ENCODE data around the gene TSC1.

The TSC1 gene

DNA sequence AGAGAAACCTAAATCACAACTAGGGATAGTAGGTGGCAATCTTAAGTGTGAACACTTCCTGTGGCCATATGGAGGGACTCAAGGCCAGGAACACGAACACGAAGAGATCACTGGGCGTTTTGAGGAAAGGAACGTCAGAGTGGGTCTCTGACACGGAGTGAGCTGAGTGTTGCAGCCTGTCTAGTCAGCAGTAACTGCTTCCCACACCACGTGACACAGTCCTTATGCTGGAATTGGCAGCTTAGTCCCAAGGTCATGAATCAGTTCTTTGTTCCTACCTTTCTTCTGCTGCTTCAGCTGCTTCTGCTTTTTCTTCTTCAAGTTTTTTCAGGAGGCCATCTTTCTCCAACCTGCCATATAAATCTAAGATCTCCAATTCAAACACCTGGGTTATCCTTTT lies 47.5 kb downstream of the TSC1 start:
- Histone ChIP-seq H3K4me3 (ENCODE audit: low read length) (no peak overlapping the region), H3K36me3 (replicated peaks; ENCODE audit: insufficient read depth, low read length) (no peaks in the 10 kb centered on the region; the same call in 1 of the 2 replicates), H3K27ac (ENCODE audit: low read length) (no peak overlapping the region), H3K9ac (ENCODE audit: low read length) (no peak overlapping the region), H3K9me2 (replicated peaks; ENCODE audit: insufficient read depth, low read length) (no peaks in the 10 kb centered on the region), H3K4me2 (ENCODE audit: low read depth, low read length) (no peak overlapping the region), H3K9me3 (replicated peaks; ENCODE audit: insufficient read depth, low read length) (no peaks in the 10 kb centered on the region), H3K79me2 (ENCODE audit: low read length) (no peaks in the 10 kb centered on the region), H4K20me1 (ENCODE audit: insufficient read depth, low read length) (no peaks in the 10 kb centered on the region), H3K4me1 (ENCODE audit: low read length) (no peaks in the 10 kb centered on the region), H3K27me3 (replicated peaks; ENCODE audit: insufficient read depth, low read length) (no peaks in the 10 kb centered on the region), H2AFZ (ENCODE audit: low read length) (no peak overlapping the region), H3F3A (ENCODE audit: insufficient read depth, low read length) (no peaks in the 10 kb centered on the region)
- DNase-seq: no peak
- no peak for TF ChIP-seq EZH2 (optimal IDR thresholded peaks at IDR 0.05; ENCODE audit: low read depth, low read length)
- TF ChIP-seq, protein P1, sequence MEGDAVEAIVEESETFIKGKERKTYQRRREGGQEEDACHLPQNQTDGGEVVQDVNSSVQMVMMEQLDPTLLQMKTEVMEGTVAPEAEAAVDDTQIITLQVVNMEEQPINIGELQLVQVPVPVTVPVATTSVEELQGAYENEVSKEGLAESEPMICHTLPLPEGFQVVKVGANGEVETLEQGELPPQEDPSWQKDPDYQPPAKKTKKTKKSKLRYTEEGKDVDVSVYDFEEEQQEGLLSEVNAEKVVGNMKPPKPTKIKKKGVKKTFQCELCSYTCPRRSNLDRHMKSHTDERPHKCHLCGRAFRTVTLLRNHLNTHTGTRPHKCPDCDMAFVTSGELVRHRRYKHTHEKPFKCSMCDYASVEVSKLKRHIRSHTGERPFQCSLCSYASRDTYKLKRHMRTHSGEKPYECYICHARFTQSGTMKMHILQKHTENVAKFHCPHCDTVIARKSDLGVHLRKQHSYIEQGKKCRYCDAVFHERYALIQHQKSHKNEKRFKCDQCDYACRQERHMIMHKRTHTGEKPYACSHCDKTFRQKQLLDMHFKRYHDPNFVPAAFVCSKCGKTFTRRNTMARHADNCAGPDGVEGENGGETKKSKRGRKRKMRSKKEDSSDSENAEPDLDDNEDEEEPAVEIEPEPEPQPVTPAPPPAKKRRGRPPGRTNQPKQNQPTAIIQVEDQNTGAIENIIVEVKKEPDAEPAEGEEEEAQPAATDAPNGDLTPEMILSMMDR (IDR thresholded peaks at IDR 0.05; ENCODE audit: low read length): no peak
- no peak for TF ChIP-seq EZH2phosphoT487 (IDR thresholded peaks at IDR 0.05; ENCODE audit: low read length)

DNA sequence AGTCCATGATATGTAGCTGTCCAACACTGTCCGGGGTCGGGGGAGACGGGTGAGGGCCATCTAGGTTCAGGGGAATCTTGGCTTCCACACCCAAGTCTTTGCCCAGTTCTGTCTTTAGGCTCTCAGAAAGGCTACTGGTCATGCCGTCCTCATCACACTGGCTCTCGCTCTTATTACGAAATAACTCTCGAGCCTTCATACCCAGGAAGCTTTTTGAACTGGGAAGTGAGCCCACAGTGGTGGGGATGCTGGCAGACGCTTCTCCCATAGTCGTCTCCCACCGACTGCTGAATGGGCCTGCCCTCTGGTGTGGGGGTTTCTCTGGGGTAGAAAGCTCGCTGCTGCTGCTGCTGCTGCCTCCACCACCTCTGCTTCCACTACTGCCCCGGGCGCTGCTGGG lies 48.2 kb downstream of the TSC1 start:
- Histone ChIP-seq H2AFZ (ENCODE audit: low read length) (no peak overlapping the region), H3K4me3 (ENCODE audit: low read length) (no peak overlapping the region), H3K27ac (ENCODE audit: low read length) (no peak overlapping the region), H3F3A (ENCODE audit: insufficient read depth, low read length) (no peaks in the 10 kb centered on the region), H3K79me2 (ENCODE audit: low read length) (no peaks in the 10 kb centered on the region), H3K9me3 (replicated peaks; ENCODE audit: insufficient read depth, low read length) (no peaks in the 10 kb centered on the region), H3K4me1 (ENCODE audit: low read length) (no peaks in the 10 kb centered on the region), H3K4me2 (ENCODE audit: low read depth, low read length) (no peak overlapping the region), H3K9me2 (replicated peaks; ENCODE audit: insufficient read depth, low read length) (no peaks in the 10 kb centered on the region), H3K27me3 (replicated peaks; ENCODE audit: insufficient read depth, low read length) (no peaks in the 10 kb centered on the region), H3K9ac (ENCODE audit: low read length) (no peak overlapping the region), H3K36me3 (replicated peaks; ENCODE audit: insufficient read depth, low read length) (no peaks in the 10 kb centered on the region; the same call in 1 of the 2 replicates), H4K20me1 (ENCODE audit: insufficient read depth, low read length) (no peaks in the 10 kb centered on the region)
- TF ChIP-seq, protein P1 (IDR thresholded peaks at IDR 0.05; ENCODE audit: low read length): no peak
- TF ChIP-seq EZH2phosphoT487 (IDR thresholded peaks at IDR 0.05; ENCODE audit: low read length) (no peak), EZH2 (optimal IDR thresholded peaks at IDR 0.05; ENCODE audit: low read depth, low read length) (no peak)
- no peak for DNase-seq

DNA sequence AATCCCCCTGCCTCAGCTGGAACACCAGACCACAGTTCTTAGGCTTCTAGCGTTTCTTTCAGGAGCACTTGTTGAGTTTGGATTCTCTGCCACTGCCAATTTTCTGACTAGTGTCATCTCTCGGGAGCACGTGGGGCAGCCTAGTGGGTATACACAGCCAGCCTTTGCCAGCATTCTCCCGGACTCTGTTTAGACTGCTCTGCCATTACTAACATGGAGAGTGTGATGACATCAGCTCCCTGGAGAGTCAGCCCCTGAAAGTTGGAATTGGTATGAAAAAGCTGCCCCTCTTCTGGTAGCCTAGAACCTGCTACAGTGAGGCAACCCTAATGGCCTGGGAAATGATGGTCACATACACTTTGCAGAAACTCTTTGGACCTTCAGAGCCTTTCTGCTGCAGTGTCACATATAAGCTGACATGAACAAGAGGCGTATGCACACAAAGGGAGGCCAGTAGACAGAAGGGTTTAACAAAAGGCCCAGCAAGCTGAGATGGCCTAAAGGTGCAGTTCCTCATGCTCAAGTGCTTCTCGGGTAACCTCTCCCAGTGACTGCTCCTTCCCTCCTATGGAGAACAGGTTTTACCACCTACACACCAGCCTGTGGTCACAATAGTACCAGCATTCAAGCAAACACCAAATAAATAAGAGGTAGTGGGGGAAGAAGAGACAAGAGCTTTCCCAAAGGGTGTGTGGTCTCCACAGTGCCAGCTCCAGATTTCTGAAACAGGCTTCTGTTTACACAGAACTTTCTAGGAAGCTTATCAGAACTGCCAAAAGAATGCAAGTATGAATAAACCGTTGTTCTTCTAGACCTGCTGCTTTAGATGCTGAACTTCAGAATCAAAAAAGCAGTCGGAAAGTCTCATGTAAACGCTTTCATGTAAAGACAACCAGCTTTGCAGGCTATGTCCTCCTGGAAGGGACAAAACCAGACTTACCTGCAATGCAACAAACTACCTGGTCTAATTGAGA lies 49.3 kb downstream of the TSC1 start:
- Histone ChIP-seq H3K36me3 (replicated peaks; ENCODE audit: insufficient read depth, low read length) (no peaks in the 10 kb centered on the region; the same call in 1 of the 2 replicates), H3K4me3 (ENCODE audit: low read length) (no peak overlapping the region), H2AFZ (ENCODE audit: low read length) (no peak overlapping the region), H3K79me2 (ENCODE audit: low read length) (no peaks in the 10 kb centered on the region), H3K9me3 (replicated peaks; ENCODE audit: insufficient read depth, low read length) (no peaks in the 10 kb centered on the region), H3F3A (ENCODE audit: insufficient read depth, low read length) (no peaks in the 10 kb centered on the region), H3K27ac (ENCODE audit: low read length) (no peak overlapping the region), H3K27me3 (replicated peaks; ENCODE audit: insufficient read depth, low read length) (no peaks in the 10 kb centered on the region), H3K9ac (ENCODE audit: low read length) (no peak overlapping the region), H3K9me2 (replicated peaks; ENCODE audit: insufficient read depth, low read length) (no peaks in the 10 kb centered on the region), H3K4me2 (ENCODE audit: low read depth, low read length) (no peak overlapping the region), H4K20me1 (ENCODE audit: insufficient read depth, low read length) (no peaks in the 10 kb centered on the region), H3K4me1 (ENCODE audit: low read length) (no peaks in the 10 kb centered on the region)
- no peak for DNase-seq
- TF ChIP-seq EZH2phosphoT487 (IDR thresholded peaks at IDR 0.05; ENCODE audit: low read length) (no peak), EZH2 (optimal IDR thresholded peaks at IDR 0.05; ENCODE audit: low read depth, low read length) (no peak)

DNA sequence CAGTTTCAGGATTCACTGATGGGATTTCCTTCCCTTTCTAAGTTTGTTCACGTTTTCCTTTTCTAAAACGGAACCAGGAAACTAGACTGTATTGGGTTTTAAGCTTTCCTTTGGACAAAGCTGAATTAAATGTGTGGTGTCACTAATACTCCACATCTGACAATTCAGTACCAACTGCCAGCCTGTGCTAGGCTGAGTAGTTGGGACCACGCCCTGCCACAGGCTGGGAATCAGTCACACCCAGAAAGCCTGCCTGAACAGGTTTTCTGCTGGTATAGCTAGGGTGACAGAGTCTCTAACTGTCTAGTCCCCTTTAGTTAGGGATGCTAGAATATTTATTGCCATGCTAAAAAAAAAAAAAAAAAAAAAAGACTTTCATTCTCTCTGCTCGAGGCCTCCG lies 50.1 kb downstream of the TSC1 start:
- no peak overlapping the region for H2AFZ ChIP-seq (ENCODE audit: low read length)
- no peak overlapping the region for H3K27ac ChIP-seq (ENCODE audit: low read length)
- DNase-seq: no peak
- no peaks in the 10 kb centered on the region for H3F3A ChIP-seq (ENCODE audit: insufficient read depth, low read length)
- H3K36me3 ChIP-seq (replicated peaks; ENCODE audit: insufficient read depth, low read length): no peaks in the 10 kb centered on the region; the same call in 1 of the 2 replicates
- no peak overlapping the region for H3K4me3 ChIP-seq (ENCODE audit: low read length)
- TF ChIP-seq EZH2phosphoT487 (IDR thresholded peaks at IDR 0.05; ENCODE audit: low read length): no peak
- no peak overlapping the region for H3K9ac ChIP-seq (ENCODE audit: low read length)
- H3K9me2 ChIP-seq (replicated peaks; ENCODE audit: insufficient read depth, low read length): no peaks in the 10 kb centered on the region
- H3K4me1 ChIP-seq (ENCODE audit: low read length): no peaks in the 10 kb centered on the region
- no peaks in the 10 kb centered on the region for H3K27me3 ChIP-seq (replicated peaks; ENCODE audit: insufficient read depth, low read length)
- H4K20me1 ChIP-seq (ENCODE audit: insufficient read depth, low read length): no peaks in the 10 kb centered on the region
- H3K9me3 ChIP-seq (replicated peaks; ENCODE audit: insufficient read depth, low read length): no peaks in the 10 kb centered on the region
- H3K4me2 ChIP-seq (ENCODE audit: low read depth, low read length): no peak overlapping the region
- no peaks in the 10 kb centered on the region for H3K79me2 ChIP-seq (ENCODE audit: low read length)
